Measurements from ENCODE around the gene EXOC6B.

DNA sequence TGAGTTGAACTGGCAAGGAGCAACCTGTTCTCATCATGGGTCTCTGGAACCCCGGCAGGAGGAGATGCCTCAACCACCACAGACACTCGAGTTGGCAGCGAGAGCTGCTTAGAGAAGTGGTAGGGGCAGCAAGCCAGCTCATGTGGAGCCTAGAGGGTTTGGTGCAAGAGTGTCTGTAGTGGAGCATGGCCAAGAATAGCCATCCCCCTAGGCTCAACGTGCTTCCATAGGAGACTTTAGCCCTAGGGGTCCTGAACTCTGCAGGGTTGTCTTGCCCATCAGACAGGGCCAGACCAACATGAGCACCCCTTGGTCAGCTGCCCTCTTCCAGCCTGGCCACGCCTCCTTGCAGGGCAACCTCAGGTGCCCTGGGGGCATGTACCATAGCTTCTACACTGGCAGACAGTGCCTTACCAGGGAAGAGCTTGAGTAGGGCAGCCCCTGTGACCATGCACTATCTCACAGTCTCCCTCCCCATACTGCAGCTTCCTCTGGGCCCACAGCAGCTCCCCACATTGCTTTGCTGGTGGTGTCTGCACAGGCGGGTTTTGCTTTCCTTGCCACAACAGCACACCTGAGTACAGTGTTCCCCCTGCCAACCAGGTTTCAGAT, 187.1 kb downstream of the EXOC6B start:
- TF ChIP-seq ZNF391 (tag by site-specific recombination; IDR thresholded peaks at IDR 0.05; ENCODE audit: borderline replicate concordance, low read depth) (no peak), REPIN1 (tag by site-specific recombination; IDR thresholded peaks at IDR 0.05; ENCODE audit: low read depth) (no peak), ZNF658 (tag by site-specific recombination; IDR thresholded peaks at IDR 0.05) (no peak), ZBTB8A (tag by site-specific recombination; IDR thresholded peaks at IDR 0.05) (no peak), BCL11B (tag by site-specific recombination; IDR thresholded peaks at IDR 0.05; ENCODE audit: low read depth) (no peak), ZNF518A (tag by site-specific recombination; conservative IDR thresholded peaks at IDR 0.05; ENCODE audit: low read depth) (no peak), MYNN (tag by site-specific recombination; IDR thresholded peaks at IDR 0.05; ENCODE audit: borderline replicate concordance) (no peak)
- TF ChIP-seq, protein P1, sequence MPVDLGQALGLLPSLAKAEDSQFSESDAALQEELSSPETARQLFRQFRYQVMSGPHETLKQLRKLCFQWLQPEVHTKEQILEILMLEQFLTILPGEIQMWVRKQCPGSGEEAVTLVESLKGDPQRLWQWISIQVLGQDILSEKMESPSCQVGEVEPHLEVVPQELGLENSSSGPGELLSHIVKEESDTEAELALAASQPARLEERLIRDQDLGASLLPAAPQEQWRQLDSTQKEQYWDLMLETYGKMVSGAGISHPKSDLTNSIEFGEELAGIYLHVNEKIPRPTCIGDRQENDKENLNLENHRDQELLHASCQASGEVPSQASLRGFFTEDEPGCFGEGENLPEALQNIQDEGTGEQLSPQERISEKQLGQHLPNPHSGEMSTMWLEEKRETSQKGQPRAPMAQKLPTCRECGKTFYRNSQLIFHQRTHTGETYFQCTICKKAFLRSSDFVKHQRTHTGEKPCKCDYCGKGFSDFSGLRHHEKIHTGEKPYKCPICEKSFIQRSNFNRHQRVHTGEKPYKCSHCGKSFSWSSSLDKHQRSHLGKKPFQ (tag by site-specific recombination; IDR thresholded peaks at IDR 0.05), result no peak
- TF ChIP-seq, protein P2, sequence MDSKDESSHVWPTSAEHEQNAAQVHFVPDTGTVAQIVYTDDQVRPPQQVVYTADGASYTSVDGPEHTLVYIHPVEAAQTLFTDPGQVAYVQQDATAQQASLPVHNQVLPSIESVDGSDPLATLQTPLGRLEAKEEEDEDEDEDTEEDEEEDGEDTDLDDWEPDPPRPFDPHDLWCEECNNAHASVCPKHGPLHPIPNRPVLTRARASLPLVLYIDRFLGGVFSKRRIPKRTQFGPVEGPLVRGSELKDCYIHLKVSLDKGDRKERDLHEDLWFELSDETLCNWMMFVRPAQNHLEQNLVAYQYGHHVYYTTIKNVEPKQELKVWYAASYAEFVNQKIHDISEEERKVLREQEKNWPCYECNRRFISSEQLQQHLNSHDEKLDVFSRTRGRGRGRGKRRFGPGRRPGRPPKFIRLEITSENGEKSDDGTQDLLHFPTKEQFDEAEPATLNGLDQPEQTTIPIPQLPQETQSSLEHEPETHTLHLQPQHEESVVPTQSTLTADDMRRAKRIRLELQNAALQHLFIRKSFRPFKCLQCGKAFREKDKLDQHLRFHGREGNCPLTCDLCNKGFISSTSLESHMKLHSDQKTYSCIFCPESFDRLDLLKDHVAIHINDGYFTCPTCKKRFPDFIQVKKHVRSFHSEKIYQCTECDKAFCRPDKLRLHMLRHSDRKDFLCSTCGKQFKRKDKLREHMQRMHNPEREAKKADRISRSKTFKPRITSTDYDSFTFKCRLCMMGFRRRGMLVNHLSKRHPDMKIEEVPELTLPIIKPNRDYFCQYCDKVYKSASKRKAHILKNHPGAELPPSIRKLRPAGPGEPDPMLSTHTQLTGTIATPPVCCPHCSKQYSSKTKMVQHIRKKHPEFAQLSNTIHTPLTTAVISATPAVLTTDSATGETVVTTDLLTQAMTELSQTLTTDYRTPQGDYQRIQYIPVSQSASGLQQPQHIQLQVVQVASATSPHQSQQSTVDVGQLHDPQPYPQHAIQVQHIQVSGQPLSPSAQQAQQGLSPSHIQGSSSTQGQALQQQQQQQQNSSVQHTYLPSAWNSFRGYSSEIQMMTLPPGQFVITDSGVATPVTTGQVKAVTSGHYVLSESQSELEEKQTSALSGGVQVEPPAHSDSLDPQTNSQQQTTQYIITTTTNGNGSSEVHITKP (tag by site-specific recombination; IDR thresholded peaks at IDR 0.05), result no peak
